Colonic mucosa (tissue), 4 donors: ENCODE results near the gene AK9. TPM values are rescaled to one million over a fixed set of nuclear protein-coding genes. Genes with fewer than 3 reads are reported as not detected.
"Not testable (repeated sequence)": the region's sequence is repeated elsewhere in the genome, so short reads cannot be mapped to it uniquely, and the experiment has no call there.

Source experiments
- DNase-seq: peaks from one replicate; pipeline ENCODE4 v3.0.0-alpha.2; 2020
- H3K27ac ChIP-seq: fragments of 200-600 bp; one replicate; pipeline ENCODE4 v1.8.0; 2021
- H3K27me3 ChIP-seq: fragments of 200-600 bp; one replicate; pipeline ENCODE4 v1.8.0; 2021
- H3K36me3 ChIP-seq: fragments of 200-600 bp; one replicate; pipeline ENCODE4 v1.8.0; 2021
- H3K4me1 ChIP-seq: fragments of 200-600 bp; one replicate; pipeline ENCODE4 v1.8.0; 2021; ENCODE audit warnings: mild to moderate bottlenecking
- H3K4me3 ChIP-seq: fragments of 200-600 bp; one replicate; pipeline ENCODE4 v1.8.0; 2021
- H3K9ac ChIP-seq, 2 donors: one replicate each; pipeline ENCODE4 v1.7.0; 2013; ENCODE audit warnings: control low read depth in 2 of 2, low read depth in 2 of 2, low read length in 2 of 2
- H3K9me3 ChIP-seq: fragments of 200-600 bp; one replicate; pipeline ENCODE4 v1.8.0; 2021
- intact Hi-C: fragments of 100-400 bp; cut with DNase I; formaldehyde crosslinking; loops from one replicate; pipeline ENCODE4 v1.14.1; 2022
- total RNA-seq, 2 donors: library from RNA; stranded (reverse); fragmentation: NEBNext Ultra II Directional in 1 of 2; extraction: Animal tissue kit (Norgen Biotek cat#: 25700) in 1 of 2; gene quantifications; one replicate each; pipeline ENCODE4 v1.2.1, GENCODE V29; 2021
- TF ChIP-seq, protein P1 (sequence below): fragments of 200-600 bp; IDR thresholded peaks from one replicate; pipeline ENCODE4 v1.8.0; 2022; ENCODE audit warnings: antibody characterized with exemption, mild to moderate bottlenecking
- donor health status: healthy.
- donor health status: DM: no; HTN: no; CAD: no.
- donor health status: DM: no; HTN: no; CAD: no.

The AK9 gene
- total RNA-seq, 2 donors from 2014 or later, result 5.6 to 5.7 TPM

DNA sequence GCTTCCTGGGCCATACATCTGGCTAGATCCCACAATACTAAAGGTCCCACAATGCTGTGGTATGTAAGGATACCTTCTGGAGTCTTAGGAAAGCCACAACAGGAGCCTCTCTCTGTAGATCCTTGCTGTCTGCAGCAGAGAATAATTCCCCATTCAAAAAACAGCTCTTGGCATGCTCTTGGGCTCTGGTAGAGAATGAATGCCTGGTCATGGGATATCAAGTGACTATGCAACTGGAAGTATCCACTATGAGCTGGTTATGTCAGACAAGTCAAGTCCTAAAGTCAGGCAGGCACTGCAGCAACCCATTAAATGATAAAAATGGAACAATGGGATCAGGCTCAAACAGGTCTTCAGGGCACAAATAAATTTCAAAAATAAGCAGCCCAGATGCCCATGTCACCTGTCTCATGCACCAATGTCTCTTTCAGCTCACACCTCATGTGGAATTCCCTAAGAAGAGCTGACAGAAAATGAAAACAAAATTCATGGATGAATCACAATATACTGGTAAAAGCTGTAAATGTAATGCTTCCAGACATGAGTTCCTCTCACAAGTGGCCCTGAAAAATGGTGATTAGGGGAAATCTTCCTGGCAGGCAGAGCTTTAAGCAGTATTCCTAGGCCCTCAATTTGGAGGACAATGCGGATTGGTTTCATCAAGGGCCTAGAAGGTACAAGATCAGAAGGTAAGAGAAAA lies 4.3 kb downstream of the AK9 start:
- Histone ChIP-seq H3K27me3 (no peaks in the 10 kb centered on the region), H3K4me1 (no peaks in the 10 kb centered on the region), H3K9ac (no peak overlapping the region), H3K9me3 (no peaks in the 10 kb centered on the region), H3K36me3 (no peaks in the 10 kb centered on the region), H3K4me3 (no peak overlapping the region), H3K27ac (no peak overlapping the region)
- intact Hi-C loops, result loop anchor here (5.0 to 10.0 kb wide), 2 partner anchors 162 to 239 kb away; no protein-coding TSS in a partner anchor
- DNase-seq, result no peak
- TF ChIP-seq, protein P1, sequence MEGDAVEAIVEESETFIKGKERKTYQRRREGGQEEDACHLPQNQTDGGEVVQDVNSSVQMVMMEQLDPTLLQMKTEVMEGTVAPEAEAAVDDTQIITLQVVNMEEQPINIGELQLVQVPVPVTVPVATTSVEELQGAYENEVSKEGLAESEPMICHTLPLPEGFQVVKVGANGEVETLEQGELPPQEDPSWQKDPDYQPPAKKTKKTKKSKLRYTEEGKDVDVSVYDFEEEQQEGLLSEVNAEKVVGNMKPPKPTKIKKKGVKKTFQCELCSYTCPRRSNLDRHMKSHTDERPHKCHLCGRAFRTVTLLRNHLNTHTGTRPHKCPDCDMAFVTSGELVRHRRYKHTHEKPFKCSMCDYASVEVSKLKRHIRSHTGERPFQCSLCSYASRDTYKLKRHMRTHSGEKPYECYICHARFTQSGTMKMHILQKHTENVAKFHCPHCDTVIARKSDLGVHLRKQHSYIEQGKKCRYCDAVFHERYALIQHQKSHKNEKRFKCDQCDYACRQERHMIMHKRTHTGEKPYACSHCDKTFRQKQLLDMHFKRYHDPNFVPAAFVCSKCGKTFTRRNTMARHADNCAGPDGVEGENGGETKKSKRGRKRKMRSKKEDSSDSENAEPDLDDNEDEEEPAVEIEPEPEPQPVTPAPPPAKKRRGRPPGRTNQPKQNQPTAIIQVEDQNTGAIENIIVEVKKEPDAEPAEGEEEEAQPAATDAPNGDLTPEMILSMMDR, result no peak

DNA sequence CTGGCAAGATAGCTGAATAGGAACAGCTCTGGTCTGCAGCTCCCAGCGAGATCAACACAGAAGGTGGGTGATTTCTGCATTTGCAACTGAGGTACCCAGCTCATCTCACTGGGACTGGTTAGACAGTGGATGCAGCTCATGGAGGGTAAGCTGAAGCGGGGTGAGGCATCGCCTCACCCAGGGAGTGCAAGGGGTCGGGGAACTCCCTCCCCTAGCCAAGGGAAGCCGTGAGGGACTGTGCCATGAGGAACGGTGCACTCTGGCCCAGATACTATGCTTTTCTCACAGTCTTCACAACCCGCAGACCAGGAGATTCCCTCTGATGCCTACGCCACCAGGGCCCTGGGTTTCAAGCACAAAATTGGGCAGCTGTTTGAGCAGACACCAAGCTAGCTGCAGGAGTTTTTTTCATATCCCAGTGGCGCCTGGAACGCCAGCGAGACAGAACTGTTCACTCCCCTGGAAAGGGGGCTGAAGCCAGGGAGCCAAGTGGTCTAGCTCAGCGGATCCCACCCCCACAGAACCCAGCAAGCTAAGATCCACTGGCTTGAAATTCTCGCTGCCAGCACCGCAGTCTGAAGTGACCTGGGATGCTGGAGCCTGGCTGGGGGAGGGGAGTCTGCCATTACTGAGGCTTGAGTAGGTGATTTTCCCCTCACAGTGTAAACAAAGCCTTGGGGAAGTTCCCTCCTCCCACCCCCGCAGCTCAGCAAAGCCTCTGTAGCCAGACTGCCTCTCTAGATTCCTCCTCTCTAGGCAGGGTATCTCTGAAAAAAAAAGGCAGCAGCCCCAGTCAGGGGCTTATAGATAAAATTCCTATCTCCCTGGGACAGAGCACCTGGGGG lies 12.1 kb downstream of the AK9 start:
- H3K4me3 ChIP-seq, H3K27me3 ChIP-seq, H3K27ac ChIP-seq, H3K9me3 ChIP-seq, H3K4me1 ChIP-seq, H3K9ac ChIP-seq, H3K36me3 ChIP-seq, DNase-seq, intact Hi-C loops: not testable (repeated sequence)

- Histone ChIP-seq H3K9me3 (no peaks in the 10 kb centered on the region), H3K36me3 (no peaks in the 10 kb centered on the region)
These were observed 12.8 kb downstream of the AK9 start for GRCh38 chr6:109678240-109678639.

GRCh38 chr6:109676724-109677123 lies 14.3 kb downstream of the AK9 start:
- no peaks in the 10 kb centered on the region for H3K27me3 ChIP-seq
- H3K27ac ChIP-seq, result no peak overlapping the region
- intact Hi-C loops, result no loop called here
- TF ChIP-seq, protein P1, result no peak
- no peaks in the 10 kb centered on the region for H3K36me3 ChIP-seq
- no peaks in the 10 kb centered on the region for H3K9me3 ChIP-seq
- no peaks in the 10 kb centered on the region for H3K4me1 ChIP-seq
- no peak overlapping the region for H3K4me3 ChIP-seq
- DNase-seq, result no peak
- no peak overlapping the region for H3K9ac ChIP-seq

More at GRCh38 chr6:109678240-109678639, 12.8 kb downstream of the AK9 start:
- Histone ChIP-seq H3K27me3 (no peaks in the 10 kb centered on the region), H3K9ac (no peak overlapping the region), H3K4me1 (no peaks in the 10 kb centered on the region), H3K4me3 (no peak overlapping the region), H3K27ac (no peak overlapping the region)
- intact Hi-C loops, result no loop called here
- TF ChIP-seq, protein P1, result no peak
- no peak for DNase-seq

DNA sequence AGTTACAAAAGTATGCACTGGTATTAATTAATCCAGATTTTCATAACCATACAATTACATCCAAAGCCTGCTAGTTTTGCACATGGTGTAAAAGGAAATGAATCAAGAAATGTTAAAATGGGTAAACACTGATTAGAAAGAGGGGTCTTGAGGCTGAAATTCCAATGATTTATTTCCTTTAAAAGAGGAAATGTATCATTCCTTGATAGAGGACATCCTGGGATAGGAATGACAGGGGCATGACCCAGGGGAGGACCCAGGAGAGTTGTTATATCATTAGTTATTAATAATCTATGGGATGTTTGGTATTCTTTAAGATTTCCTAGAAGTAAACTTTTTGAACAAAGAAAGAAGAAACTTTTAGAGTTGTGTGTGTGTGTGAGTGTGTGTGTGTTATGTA lies 18.2 kb downstream of the AK9 start:
- Histone ChIP-seq H3K27me3 (no peaks in the 10 kb centered on the region), H3K9me3 (no peaks in the 10 kb centered on the region), H3K9ac (no peak overlapping the region), H3K4me1 (no peaks in the 10 kb centered on the region), H3K36me3 (no peaks in the 10 kb centered on the region), H3K27ac (no peak overlapping the region), H3K4me3 (no peak overlapping the region)
- intact Hi-C loops, result no loop called here
- TF ChIP-seq, protein P1, result no peak
- DNase-seq, result no peak

DNA sequence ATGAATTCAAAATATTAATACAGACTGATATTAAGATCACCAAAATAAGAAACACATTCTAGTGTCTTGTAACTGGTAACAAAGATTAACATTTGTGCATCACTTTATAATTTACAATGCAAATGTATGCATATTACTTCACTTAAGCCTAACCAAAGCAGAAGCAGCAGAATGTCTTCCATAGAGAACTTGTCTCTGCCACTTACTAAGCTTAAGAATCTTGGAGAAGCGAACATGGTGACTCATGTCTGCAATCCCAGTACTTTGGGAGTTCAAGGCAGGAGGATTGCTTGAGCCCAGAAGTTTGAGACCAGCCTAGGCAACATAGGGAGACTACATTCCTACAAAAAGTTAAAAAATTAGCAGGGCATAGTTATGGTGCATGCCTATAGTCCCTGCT lies 18.8 kb downstream of the AK9 start:
- Histone ChIP-seq H3K4me1 (no peaks in the 10 kb centered on the region), H3K4me3 (no peak overlapping the region), H3K27ac (no peak overlapping the region), H3K9ac (no peak overlapping the region), H3K9me3 (no peaks in the 10 kb centered on the region), H3K36me3 (no peaks in the 10 kb centered on the region), H3K27me3 (no peaks in the 10 kb centered on the region)
- intact Hi-C loops, result no loop called here
- no peak for DNase-seq
- TF ChIP-seq, protein P1, result no peak
